ENCODE measurements around the gene SORL1-AS1.

The SORL1-AS1 gene

DNA sequence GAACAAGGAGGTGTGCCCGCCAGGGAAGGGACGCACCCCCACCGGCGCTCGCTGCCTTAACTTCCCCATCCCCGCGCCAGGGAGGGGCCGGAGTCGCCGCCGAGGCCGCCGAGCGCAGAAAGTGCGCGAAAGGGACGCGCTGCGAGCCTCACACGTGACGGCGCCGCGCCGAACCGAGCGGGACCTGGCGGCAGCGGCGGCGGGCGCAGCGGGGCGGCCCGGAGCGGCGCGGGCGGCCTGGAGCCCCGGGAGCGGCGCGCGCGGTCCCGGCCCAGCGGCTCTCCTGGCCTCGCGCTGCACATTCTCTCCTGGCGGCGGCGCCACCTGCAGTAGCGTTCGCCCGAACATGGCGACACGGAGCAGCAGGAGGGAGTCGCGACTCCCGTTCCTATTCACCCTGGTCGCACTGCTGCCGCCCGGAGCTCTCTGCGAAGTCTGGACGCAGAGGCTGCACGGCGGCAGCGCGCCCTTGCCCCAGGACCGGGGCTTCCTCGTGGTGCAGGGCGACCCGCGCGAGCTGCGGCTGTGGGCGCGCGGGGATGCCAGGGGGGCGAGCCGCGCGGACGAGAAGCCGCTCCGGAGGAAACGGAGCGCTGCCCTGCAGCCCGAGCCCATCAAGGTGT, 670 bp downstream of the SORL1-AS1 start, which contains the start of gene SORL1:
Gene SORL1, plus strand, starts transcription at position 329 of the 623 bp plus-strand sequence. Its CDS starts 18 bp downstream, at position 347.
- intact Hi-C loops (cut with DNase I): loop anchor here in 1 of 2 donors (10.0 kb wide), 1 partner anchor 127 kb away; no protein-coding TSS in a partner anchor
- Histone ChIP-seq H3K27me3 (ENCODE audit: insufficient read depth in 3 of 3, low read length in 2 of 3) (peaks cover 0 to 17% (median 2%) of the 10 kb centered on the region in 3 donors), H3K4me3 (peak within 1 kb of the TSS; percentile 65), H3K36me3 (ENCODE audit: insufficient read depth in 1 of 2, low read depth in 1 of 2) (no peaks in the 10 kb centered on the region), H3K4me1 (no peaks in the 10 kb centered on the region), H3K9me3 (no peaks in the 10 kb centered on the region), H3K27ac (no peak within 1 kb of the TSS)
- ATAC-seq (peak; percentile 74 to 96 (median 88)), DNase-seq (peak; percentile 62 to 78)
- WGBS, 3 donors: 0 to 1% (median 1%) methylated on average over 55 to 89 of the region's 89 CpGs
- TF ChIP-seq, protein P1, sequence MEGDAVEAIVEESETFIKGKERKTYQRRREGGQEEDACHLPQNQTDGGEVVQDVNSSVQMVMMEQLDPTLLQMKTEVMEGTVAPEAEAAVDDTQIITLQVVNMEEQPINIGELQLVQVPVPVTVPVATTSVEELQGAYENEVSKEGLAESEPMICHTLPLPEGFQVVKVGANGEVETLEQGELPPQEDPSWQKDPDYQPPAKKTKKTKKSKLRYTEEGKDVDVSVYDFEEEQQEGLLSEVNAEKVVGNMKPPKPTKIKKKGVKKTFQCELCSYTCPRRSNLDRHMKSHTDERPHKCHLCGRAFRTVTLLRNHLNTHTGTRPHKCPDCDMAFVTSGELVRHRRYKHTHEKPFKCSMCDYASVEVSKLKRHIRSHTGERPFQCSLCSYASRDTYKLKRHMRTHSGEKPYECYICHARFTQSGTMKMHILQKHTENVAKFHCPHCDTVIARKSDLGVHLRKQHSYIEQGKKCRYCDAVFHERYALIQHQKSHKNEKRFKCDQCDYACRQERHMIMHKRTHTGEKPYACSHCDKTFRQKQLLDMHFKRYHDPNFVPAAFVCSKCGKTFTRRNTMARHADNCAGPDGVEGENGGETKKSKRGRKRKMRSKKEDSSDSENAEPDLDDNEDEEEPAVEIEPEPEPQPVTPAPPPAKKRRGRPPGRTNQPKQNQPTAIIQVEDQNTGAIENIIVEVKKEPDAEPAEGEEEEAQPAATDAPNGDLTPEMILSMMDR (IDR thresholded peaks at IDR 0.05): peak; percentile 45

DNA sequence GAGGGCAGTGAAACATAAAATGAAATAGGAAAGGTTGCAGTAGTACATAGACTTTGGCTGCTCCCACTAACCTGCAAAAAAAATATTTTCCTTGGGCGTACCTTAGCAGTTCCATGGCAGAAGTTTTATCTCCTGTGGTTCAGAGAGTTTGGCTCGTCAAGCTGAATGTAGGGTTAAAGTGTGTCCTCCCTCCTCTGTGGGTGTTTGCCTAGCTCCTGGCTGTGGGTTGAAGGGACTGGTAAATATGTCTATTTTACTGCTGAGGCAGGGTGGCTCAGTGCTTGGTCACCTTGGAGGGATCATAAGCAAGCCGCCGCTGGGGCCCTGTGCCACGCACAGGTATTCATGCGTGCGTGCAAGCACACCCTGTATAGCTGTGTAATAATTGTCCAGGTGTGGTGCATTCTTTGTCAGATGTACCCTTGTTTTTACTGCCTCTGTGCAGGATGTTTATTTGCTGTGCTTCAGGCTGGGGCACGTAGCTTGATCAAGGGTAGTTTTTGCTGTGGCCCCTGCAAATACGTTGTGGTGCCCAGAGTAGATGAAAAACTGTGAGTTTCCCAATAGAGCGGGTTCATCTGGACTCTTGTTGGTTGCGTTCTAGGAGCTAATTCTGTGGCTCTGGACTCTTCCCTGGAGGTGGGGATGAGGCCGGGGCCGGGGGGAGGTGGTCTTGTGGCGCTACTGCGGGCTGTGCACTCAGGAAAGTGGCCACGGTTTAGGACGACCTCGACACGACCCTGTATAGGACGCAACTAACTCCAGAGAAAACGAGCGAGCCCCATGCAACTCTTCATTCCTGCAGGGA, 1.4 kb downstream of the SORL1-AS1 start:
- intact Hi-C loops (cut with DNase I): loop anchor here in 1 of 2 donors (10.0 kb wide), 1 partner anchor 127 kb away; no protein-coding TSS in a partner anchor
- H3K9me3 ChIP-seq: no peaks in the 10 kb centered on the region
- WGBS, 3 donors: 41 to 49% (median 42%) methylated on average over 22 of the region's 22 CpGs
- peak overlapping the region; percentile 65 for H3K4me3 ChIP-seq
- H3K36me3 ChIP-seq (ENCODE audit: insufficient read depth in 1 of 2, low read depth in 1 of 2): no peaks in the 10 kb centered on the region
- no peak overlapping the region for H3K27ac ChIP-seq
- peaks cover 0 to 17% (median 2%) of the 10 kb centered on the region in 3 donors for H3K27me3 ChIP-seq (ENCODE audit: insufficient read depth in 3 of 3, low read length in 2 of 3)
- H3K4me1 ChIP-seq: no peaks in the 10 kb centered on the region
- DNase-seq (no peak), ATAC-seq (peak in 1 of 4 donors; percentile 11)
- TF ChIP-seq, protein P1 (IDR thresholded peaks at IDR 0.05): no peak

DNA sequence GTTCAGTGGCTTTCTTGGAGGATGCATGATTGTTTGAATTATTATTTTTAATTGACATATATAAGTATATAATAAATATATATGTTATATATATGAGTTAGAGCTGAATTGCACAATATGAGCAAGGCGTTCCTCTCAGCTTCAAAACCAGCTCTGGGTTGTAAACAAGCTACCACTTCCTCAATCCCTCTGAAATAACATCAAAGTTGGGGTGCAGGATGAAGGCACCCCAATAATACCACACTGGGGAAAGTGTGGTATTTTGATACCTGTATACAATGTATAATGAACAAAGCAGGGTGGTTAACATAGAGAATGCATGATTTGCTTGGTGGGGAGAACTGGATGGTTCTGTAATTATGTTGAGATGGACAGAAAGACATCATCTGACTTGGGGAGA, 2.4 kb downstream of the SORL1-AS1 start:
- ATAC-seq: no peak
- H3K27me3 ChIP-seq (ENCODE audit: insufficient read depth in 3 of 3, low read length in 2 of 3): peaks cover 0 to 17% (median 2%) of the 10 kb centered on the region in 3 donors
- DNase-seq: no peak
- no peaks in the 10 kb centered on the region for H3K36me3 ChIP-seq (ENCODE audit: insufficient read depth in 1 of 2, low read depth in 1 of 2)
- no peak overlapping the region for H3K27ac ChIP-seq
- no peaks in the 10 kb centered on the region for H3K9me3 ChIP-seq
- TF ChIP-seq, protein P1 (IDR thresholded peaks at IDR 0.05): no peak
- 93 to 95% (median 93%) methylated on average over 1 of the region's 1 CpG for WGBS, 3 donors
- intact Hi-C loops (cut with DNase I): loop anchor here in 1 of 2 donors (10.0 kb wide), 1 partner anchor 126 kb away; no protein-coding TSS in a partner anchor
- H3K4me1 ChIP-seq: no peaks in the 10 kb centered on the region
- H3K4me3 ChIP-seq: no peak overlapping the region

DNA sequence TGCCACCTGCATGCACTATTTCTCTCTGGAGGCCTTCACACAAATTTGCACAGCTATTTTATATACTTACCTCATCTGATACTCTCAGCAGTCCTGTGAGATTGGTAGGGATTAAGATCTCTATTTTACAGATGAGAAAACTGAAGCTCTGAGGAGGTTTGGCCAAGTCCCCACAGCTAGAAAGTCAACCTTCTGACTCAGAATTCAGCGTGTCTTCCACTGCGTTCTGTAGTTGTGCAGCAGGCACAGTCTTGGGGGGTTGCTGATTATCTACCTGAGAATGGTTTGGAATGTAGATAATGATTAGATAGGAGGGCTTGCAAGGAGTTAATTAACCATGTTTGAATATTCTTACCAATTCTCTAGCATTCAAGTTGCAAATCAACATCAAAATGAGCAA, 3.1 kb downstream of the SORL1-AS1 start:
- H3K27me3 ChIP-seq (ENCODE audit: insufficient read depth in 3 of 3, low read length in 2 of 3): peaks cover 0 to 17% (median 2%) of the 10 kb centered on the region in 3 donors
- DNase-seq (no peak), ATAC-seq (no peak)
- WGBS, 3 donors: 90 to 96% (median 93%) methylated on average over 2 of the region's 2 CpGs
- no peaks in the 10 kb centered on the region for H3K9me3 ChIP-seq
- intact Hi-C loops (cut with DNase I): loop anchor here in 1 of 2 donors (10.0 kb wide), 1 partner anchor 125 kb away; no protein-coding TSS in a partner anchor
- TF ChIP-seq, protein P1 (IDR thresholded peaks at IDR 0.05): no peak
- no peak overlapping the region for H3K4me3 ChIP-seq
- H3K27ac ChIP-seq: no peak overlapping the region
- no peaks in the 10 kb centered on the region for H3K36me3 ChIP-seq (ENCODE audit: insufficient read depth in 1 of 2, low read depth in 1 of 2)
- no peaks in the 10 kb centered on the region for H3K4me1 ChIP-seq
